GM15510 (cell line): ENCODE results near the gene C10orf143.

ENCODE experiments used
- POLR2A ChIP-seq: IDR thresholded peaks from 3 replicates; pipeline ENCODE4 v1.6.1; 2011; ENCODE audit warnings: borderline replicate concordance; ENCODE audit not compliant: insufficient read length; ENCODE audit errors: extremely low read depth

The C10orf143 gene

GRCh38 chr10:130128062-130128781, 17.6 kb upstream of the C10orf143 start:
- TF ChIP-seq POLR2A: no peak

- TF ChIP-seq POLR2A: no peak
Measured at GRCh38 chr10:130127364-130128061, 16.9 kb upstream of the C10orf143 start.

- no peak for TF ChIP-seq POLR2A
Measured at GRCh38 chr10:130121486-130122079, 11.0 kb upstream of the C10orf143 start.

GRCh38 chr10:130112821-130113220, 2.2 kb upstream of the C10orf143 start:
- TF ChIP-seq POLR2A: no peak

DNA sequence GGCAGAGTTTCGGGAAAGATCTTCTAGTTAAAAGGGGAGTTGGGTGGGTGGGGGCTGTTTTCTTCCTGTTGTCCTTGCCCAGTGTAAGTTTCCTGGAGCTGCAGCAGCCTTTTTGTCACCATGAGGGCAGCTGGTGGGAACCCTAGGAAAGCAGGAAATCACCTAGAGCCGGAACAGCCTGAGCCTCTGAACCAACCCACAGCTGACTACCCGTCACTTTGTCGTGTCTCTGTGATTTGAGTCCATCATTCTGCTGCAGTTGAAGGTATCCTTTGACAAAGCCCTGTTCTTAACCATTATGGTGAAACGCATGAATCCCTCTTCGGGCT, 1.2 kb upstream of the C10orf143 start:
- no peak for TF ChIP-seq POLR2A

DNA sequence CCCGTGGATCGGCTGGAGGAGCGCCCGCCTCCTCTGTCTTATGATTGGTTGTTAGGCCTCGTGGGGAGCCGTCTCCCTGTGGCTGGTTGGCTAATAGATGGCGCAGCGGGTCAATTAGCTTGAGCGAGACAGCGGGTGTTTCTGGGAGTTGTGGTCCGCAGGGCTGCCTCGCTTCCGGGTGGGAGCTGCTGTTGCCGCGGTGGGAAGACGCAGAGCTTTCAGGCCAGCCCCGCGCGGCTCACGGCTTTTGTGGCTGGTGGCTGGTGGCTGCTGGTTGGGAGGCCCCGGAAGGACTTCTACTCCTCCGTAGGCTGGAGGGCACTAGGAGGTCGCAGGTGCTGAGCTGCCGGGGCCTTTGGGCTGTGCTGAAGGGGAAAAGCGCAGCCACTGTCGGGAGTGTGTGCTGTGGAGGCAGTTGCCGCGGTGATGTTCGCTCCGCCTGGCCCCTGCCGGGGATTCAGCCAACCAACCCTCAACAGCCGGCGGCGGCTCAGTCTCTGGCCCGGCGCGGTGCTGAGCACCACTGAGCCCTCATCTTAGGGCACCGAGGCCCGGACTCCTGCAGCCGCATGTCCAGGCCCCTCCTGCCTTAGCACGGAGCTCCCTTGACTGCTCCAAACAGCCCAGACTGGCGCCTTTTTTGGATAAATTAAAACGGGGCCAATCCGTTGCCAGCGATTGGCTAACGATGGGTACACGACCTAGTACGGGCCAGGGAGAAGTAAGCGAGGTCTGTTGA, 652 bp upstream of the C10orf143 start:
- TF ChIP-seq POLR2A: peak; percentile 77

DNA sequence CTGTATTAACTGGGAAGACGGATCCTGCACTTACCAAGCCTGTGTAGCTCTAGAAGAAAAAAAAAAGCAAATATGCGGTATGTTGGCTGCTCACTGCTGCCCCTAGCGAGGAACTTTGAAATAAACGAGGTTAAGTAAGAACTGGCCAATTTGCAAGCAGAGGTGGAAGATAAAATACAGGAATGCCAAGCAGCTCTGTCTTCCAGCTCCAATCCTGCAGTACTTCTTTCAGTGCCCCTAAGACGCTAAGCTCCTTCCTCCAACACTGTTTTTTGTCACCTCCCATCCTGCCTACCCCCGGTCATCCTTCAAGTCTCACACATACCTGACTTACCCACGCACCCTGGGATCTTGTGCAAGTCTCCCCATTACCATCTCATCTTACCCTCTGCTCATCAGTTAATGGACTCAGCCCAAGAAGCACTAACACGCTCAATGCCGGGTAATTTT, 809 bp downstream of the C10orf143 start:
- TF ChIP-seq POLR2A: no peak

DNA sequence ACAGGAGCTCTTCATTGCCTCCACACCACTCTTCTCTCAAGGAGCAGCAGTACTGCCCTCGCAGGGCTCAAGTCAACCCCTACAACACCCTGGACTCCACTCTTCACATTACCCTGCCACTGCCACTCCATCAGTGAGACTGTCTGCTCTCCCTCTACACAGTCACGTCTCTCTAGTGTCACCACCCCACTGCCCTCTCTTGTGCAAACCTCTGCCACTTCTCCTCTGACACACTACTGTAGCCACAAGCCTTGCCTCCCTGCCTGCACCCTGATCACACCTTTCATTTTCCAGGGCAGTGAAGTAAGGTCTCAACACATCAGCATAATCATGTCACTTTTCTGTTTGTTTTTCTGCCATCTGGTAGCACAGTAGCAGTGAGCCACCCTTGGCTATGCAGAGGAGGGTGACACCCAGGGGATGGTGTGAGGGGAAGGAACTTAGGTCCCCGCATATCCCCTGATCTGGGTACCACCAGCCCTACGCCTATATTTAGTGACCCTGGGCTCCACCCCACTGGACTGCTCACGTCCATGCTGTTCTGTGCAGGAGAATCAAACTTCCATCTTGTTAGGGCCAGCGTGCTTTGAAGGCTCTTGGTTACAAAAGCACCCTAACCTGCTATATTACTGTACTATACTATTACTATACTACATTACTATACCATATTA, 1.6 kb downstream of the C10orf143 start:
- no peak for TF ChIP-seq POLR2A

GRCh38 chr10:130105724-130106123, 4.9 kb downstream of the C10orf143 start:
- TF ChIP-seq POLR2A: no peak

GRCh38 chr10:130099344-130099743, 11.3 kb downstream of the C10orf143 start:
- TF ChIP-seq POLR2A: no peak

DNA sequence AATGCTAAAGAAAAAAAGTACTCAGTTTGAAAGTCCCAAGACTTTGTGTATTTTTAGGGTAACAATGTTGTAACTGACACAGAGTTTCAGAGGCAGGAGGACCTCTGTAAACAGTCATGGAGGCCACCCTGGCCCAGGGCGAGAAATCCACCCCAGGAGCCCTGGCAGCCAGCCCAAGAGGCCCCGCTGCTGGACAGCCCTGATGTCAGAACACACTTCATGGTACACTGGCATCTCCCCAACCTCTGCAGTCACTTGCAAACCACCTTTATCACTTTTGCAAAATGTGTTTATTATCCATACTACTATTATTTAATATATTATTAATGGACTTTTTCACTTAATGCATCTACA, 30.2 kb downstream of the C10orf143 start:
- TF ChIP-seq POLR2A: no peak

DNA sequence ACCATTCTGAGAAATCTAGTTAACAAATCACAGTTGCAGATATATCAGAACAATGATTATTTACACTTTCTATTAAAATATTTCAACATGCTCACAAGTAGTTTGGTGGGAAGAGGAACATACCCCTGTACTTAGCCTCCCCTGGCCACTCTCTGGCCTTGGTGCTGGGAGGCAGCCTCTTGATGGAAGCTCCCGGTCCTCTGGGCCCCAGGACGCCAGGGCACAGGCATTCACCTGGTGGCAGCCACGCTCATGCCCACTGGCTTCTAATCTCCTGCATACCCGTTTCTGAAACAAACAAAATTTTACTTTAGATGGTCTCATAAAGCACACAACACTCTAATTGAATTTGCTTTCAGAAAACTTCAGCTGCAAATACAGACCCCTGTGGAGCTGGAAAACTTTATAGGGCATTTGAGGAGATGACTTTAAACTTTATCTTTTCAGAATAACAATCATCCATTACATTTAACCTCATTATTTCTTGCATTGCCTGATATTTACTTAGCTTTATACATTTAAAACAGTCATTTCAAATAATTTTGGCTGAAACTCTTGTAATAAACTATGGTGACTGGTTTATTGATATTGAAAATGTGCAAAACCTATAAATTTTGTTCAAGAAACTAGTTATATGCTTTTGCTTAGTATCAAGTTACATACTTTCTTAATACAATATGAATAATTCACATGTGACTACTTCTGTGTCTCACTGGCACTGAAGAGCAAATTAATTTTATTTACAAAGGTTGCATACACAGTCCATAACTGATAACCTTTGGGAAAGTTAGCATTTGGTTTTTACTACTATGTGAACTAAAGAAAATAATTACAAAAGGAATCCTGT, 30.8 kb downstream of the C10orf143 start:
- no peak for TF ChIP-seq POLR2A

- TF ChIP-seq POLR2A: no peak
Measured at GRCh38 chr10:130078120-130078519, 32.5 kb downstream of the C10orf143 start.

DNA sequence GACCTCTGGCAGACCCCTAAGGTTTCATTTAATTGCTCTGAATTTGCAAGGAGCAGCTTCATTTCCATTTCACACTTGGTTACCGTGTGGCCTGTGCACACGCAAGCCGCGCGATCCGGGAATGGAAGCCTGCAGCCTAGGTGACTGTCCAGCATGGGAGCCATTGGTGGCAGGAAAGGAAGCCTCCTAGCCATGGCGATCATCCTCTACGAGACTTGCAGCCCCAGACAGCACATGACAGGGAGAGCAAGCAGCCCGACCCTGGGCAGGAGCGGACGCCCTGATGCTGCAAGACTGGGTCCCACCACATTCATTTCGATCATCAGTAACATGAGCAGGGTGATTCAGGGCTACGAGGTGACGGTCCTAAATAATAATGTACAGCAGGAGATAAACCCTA, 33.9 kb downstream of the C10orf143 start:
- TF ChIP-seq POLR2A: no peak

GRCh38 chr10:130074639-130075038, 36.0 kb downstream of the C10orf143 start:
- no peak for TF ChIP-seq POLR2A

DNA sequence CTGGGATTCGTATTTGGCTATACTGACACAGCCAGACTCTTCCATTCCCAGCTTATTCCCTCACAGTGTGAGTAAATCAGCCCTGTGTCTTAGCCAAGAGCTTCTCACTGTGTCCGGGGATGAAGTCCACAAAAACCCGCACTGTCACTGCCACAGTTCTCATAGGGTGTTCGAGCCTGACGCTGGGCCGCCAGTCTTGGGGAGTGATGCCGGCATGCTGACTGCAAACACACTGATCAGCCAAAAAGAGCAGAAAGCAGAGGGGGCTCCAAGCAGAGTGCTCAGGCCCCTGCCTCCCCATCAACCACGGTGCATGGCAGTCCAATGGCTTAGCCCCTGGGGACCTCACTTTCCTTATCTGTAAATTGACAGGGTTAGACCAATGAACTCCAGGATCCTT, 36.7 kb downstream of the C10orf143 start:
- no peak for TF ChIP-seq POLR2A
